CD4-positive, alpha-beta T cell treated with Interferon gamma for 1 hour (primary cell): ENCODE data around the gene COL5A1.
"Not testable (repeated sequence)": the region's sequence is repeated elsewhere in the genome, so short reads cannot be mapped to it uniquely, and the experiment has no call there.

Source experiments
- DNase-seq: peaks from one replicate; pipeline ENCODE4 v3.0.0-alpha.2; 2020

The COL5A1 gene

GRCh38 chr9:134680393-134681060 lies 38.9 kb downstream of the COL5A1 start:
- no peak for DNase-seq

- no peak for DNase-seq
These were observed 39.6 kb downstream of the COL5A1 start for GRCh38 chr9:134681061-134681661.

- no peak for DNase-seq
These were observed 40.4 kb downstream of the COL5A1 start for GRCh38 chr9:134682026-134682425.

- DNase-seq, result no peak
These were observed 41.2 kb downstream of the COL5A1 start for GRCh38 chr9:134682651-134683364.

- DNase-seq, result no peak
These were observed 42.2 kb downstream of the COL5A1 start for GRCh38 chr9:134683714-134684374.

- DNase-seq, result no peak
These were observed 42.7 kb downstream of the COL5A1 start for GRCh38 chr9:134684375-134684723.

GRCh38 chr9:134684941-134685340 lies 43.3 kb downstream of the COL5A1 start:
- DNase-seq, result not testable (repeated sequence)

- no peak for DNase-seq
These were observed 44.2 kb downstream of the COL5A1 start for GRCh38 chr9:134685784-134686183.

- DNase-seq, result no peak
These were observed 45.3 kb downstream of the COL5A1 start for GRCh38 chr9:134686896-134687295.

GRCh38 chr9:134687556-134687955 lies 46.0 kb downstream of the COL5A1 start:
- DNase-seq, result no peak

- no peak for DNase-seq
These were observed 46.6 kb downstream of the COL5A1 start for GRCh38 chr9:134688231-134688630.

GRCh38 chr9:134688661-134689320 lies 47.2 kb downstream of the COL5A1 start:
- DNase-seq, result no peak

- DNase-seq, result no peak
These were observed 47.9 kb downstream of the COL5A1 start for GRCh38 chr9:134689321-134690181.

- DNase-seq, result no peak
These were observed 48.7 kb downstream of the COL5A1 start for GRCh38 chr9:134690301-134690751.

- no peak for DNase-seq
These were observed 49.5 kb downstream of the COL5A1 start for GRCh38 chr9:134690946-134691694.

GRCh38 chr9:134691695-134692572 lies 50.3 kb downstream of the COL5A1 start:
- no peak for DNase-seq

- no peak for DNase-seq
These were observed 50.9 kb downstream of the COL5A1 start for GRCh38 chr9:134692573-134692860.

- no peak for DNase-seq
These were observed 51.4 kb downstream of the COL5A1 start for GRCh38 chr9:134693011-134693410.

GRCh38 chr9:134693641-134694367 lies 52.2 kb downstream of the COL5A1 start:
- no peak for DNase-seq

GRCh38 chr9:134694368-134694665 lies 52.7 kb downstream of the COL5A1 start:
- no peak for DNase-seq
